ENCODE data around the gene MAST4.

DNA sequence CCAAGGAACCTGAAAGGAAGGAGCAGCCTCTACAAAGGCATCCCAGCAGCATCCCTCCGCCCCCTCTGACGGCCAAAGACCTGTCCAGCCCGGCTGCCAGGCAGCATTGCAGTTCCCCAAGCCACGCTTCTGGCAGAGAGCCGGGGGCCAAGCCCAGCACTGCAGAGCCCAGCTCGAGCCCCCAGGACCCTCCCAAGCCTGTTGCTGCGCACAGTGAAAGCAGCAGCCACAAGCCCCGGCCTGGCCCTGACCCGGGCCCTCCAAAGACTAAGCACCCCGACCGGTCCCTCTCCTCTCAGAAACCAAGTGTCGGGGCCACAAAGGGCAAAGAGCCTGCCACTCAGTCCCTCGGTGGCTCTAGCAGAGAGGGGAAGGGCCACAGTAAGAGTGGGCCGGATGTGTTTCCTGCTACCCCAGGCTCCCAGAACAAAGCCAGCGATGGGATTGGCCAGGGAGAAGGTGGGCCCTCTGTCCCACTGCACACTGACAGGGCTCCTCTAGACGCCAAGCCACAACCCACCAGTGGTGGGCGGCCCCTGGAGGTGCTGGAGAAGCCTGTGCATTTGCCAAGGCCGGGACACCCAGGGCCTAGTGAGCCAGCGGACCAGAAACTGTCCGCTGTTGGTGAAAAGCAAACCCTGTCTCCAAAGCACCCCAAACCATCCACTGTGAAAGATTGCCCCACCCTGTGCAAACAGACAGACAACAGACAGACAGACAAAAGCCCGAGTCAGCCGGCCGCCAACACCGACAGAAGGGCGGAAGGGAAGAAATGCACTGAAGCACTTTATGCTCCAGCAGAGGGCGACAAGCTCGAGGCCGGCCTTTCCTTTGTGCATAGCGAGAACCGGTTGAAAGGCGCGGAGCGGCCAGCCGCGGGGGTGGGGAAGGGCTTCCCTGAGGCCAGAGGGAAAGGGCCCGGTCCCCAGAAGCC, 569.6 kb downstream of the MAST4 start:
- no peak for TF ChIP-seq FOXA1 (IDR thresholded peaks at IDR 0.05)
- no peak for TF ChIP-seq JUND (IDR thresholded peaks at IDR 0.05)
- TF ChIP-seq YY1 (IDR thresholded peaks at IDR 0.05): no peak
- TF ChIP-seq, protein P1, sequence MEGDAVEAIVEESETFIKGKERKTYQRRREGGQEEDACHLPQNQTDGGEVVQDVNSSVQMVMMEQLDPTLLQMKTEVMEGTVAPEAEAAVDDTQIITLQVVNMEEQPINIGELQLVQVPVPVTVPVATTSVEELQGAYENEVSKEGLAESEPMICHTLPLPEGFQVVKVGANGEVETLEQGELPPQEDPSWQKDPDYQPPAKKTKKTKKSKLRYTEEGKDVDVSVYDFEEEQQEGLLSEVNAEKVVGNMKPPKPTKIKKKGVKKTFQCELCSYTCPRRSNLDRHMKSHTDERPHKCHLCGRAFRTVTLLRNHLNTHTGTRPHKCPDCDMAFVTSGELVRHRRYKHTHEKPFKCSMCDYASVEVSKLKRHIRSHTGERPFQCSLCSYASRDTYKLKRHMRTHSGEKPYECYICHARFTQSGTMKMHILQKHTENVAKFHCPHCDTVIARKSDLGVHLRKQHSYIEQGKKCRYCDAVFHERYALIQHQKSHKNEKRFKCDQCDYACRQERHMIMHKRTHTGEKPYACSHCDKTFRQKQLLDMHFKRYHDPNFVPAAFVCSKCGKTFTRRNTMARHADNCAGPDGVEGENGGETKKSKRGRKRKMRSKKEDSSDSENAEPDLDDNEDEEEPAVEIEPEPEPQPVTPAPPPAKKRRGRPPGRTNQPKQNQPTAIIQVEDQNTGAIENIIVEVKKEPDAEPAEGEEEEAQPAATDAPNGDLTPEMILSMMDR (IDR thresholded peaks at IDR 0.05; ENCODE audit: low read depth, low read length, missing input control): peak; percentile 53
- TF ChIP-seq RAD21 (IDR thresholded peaks at IDR 0.05): peak; percentile 72 to 88
- TF ChIP-seq TAF1 (conservative IDR thresholded peaks at IDR 0.05): no peak
- TF ChIP-seq, protein P2, sequence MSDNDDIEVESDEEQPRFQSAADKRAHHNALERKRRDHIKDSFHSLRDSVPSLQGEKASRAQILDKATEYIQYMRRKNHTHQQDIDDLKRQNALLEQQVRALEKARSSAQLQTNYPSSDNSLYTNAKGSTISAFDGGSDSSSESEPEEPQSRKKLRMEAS (IDR thresholded peaks at IDR 0.05): no peak

All from liver (tissue), 3 donors.